GM12873 (cell line): Measurements from ENCODE around the gene DCTN2.

Experiments used
- CTCF ChIP-seq: IDR thresholded peaks from 2 replicates; pipeline ENCODE4 v1.5.1; 2012; ENCODE audit warnings: low read depth, mild to moderate bottlenecking, moderate library complexity, low read length, control low read depth; ENCODE audit not compliant: insufficient read depth; ENCODE audit errors: missing control alignments

Gene DCTN2

GRCh38 chr12:57518176-57518919 is 28.6 kb downstream of the DCTN2 start:
- TF ChIP-seq CTCF: no peak

GRCh38 chr12:57517187-57517586 is 29.8 kb downstream of the DCTN2 start:
- no peak for TF ChIP-seq CTCF

GRCh38 chr12:57516617-57517153 is 30.3 kb downstream of the DCTN2 start:
- no peak for TF ChIP-seq CTCF

- TF ChIP-seq CTCF: no peak
These were observed 31.0 kb downstream of the DCTN2 start for GRCh38 chr12:57515934-57516541.

- no peak for TF ChIP-seq CTCF
These were observed 31.5 kb downstream of the DCTN2 start for GRCh38 chr12:57515408-57515933.

- TF ChIP-seq CTCF: no peak
These were observed 32.1 kb downstream of the DCTN2 start for GRCh38 chr12:57514720-57515407.

GRCh38 chr12:57513266-57513665 is 33.7 kb downstream of the DCTN2 start:
- TF ChIP-seq CTCF: no peak
